GM12878 (cell line): Measurements from ENCODE around the gene DLAT.

ENCODE experiments used
- BMI1 ChIP-seq: fragments of 450-650 bp; IDR thresholded peaks from 2 replicates; pipeline ENCODE4 v1.6.1; 2016; ENCODE audit warnings: mild to moderate bottlenecking, moderate library complexity, borderline replicate concordance
- LARP7 ChIP-seq: fragments of 450-650 bp; IDR thresholded peaks from 2 replicates; pipeline ENCODE4 v1.6.1; 2017; ENCODE audit warnings: mild to moderate bottlenecking
- RAD51 ChIP-seq: fragments of 450-650 bp; IDR thresholded peaks from 2 replicates; pipeline ENCODE4 v1.6.1; 2016; ENCODE audit warnings: moderate library complexity, mild to moderate bottlenecking, inconsistent platforms
- SP1 ChIP-seq: IDR thresholded peaks from one replicate; pipeline ENCODE4 v1.6.1; 2011; ENCODE audit warnings: low read depth, low read length
- ZBTB33 ChIP-seq: fragments of 450-650 bp; IDR thresholded peaks from 2 replicates; pipeline ENCODE4 v1.6.1; 2017; ENCODE audit warnings: mild to moderate bottlenecking

- no peak for TF ChIP-seq RAD51
- TF ChIP-seq BMI1, result no peak
- no peak for TF ChIP-seq LARP7
- TF ChIP-seq SP1, result no peak
- no peak for TF ChIP-seq ZBTB33
Measured at GRCh38 chr11:111976119-111976766, 49.0 kb upstream of the DLAT start.
